T-helper 2 cell (primary cell): Measurements from ENCODE around the gene PDZK1IP1.
"Not testable (repeated sequence)": the region's sequence is repeated elsewhere in the genome, so short reads cannot be mapped to it uniquely, and the experiment has no call there.

Experiments
- DNase-seq, 5 experiments: peaks; one replicate each; pipeline versions ENCODE4 v3.0.0 to v3.0.0-alpha.2; 2012 to 2022

Gene PDZK1IP1

DNA sequence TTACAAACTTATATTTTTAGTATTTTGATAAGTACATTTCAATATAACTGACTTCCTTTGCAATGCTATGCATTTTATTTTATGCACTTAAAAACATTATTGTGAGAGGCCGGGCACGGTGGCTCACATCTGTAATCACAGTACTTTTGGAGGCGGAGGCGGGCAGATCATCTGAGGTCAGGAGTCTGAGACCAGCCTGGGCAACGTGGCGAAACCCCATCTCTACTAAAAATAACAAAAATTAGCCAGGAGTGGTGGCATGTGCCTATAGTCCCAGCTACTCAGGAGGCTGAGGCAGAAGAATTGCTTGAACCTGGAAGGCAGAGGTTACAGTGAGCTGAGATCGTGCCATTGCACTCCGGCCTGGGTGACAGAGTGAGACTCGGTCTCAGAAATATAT lies 6.1 kb upstream of the PDZK1IP1 start:
- not testable (repeated sequence) for DNase-seq

DNA sequence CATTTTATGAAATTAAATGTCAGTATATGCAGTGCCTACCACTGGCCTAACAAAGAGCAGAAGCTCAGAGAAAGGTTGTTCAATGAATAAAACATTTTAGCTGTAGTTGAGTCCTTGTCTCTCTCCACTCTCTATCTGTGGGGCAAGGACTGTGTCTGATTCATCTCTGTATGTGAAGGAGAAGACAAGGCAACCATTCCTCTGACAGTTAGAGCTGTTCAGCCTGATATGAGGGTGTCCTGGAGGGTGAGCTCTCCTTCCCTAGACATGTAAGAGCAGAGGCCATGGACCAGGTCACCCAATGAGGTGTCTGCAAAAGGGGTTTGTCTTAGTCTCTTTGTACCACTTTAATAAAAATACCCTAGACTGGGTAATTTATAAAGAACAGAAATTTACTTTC lies 4.5 kb upstream of the PDZK1IP1 start:
- DNase-seq = no peak

DNA sequence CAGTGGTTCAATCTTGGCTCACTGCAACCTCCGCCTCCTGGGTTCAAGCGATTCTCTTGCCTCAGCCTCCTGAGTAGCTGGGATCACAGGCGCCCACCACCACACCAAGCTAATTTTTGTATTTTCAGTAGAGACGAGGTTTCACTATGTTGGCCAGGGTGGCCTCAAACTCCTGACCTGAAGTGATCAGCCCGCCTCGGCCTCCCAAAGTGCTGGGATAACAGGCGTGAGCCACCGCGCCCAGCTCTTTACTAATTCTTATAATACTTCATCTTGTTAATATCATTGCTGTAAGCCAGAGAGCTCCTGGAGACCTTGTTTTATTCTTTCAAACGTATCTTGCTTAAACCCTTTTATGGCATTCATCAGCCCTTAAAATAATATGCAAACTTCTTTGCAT lies 3.7 kb upstream of the PDZK1IP1 start:
- DNase-seq = not testable (repeated sequence)

DNA sequence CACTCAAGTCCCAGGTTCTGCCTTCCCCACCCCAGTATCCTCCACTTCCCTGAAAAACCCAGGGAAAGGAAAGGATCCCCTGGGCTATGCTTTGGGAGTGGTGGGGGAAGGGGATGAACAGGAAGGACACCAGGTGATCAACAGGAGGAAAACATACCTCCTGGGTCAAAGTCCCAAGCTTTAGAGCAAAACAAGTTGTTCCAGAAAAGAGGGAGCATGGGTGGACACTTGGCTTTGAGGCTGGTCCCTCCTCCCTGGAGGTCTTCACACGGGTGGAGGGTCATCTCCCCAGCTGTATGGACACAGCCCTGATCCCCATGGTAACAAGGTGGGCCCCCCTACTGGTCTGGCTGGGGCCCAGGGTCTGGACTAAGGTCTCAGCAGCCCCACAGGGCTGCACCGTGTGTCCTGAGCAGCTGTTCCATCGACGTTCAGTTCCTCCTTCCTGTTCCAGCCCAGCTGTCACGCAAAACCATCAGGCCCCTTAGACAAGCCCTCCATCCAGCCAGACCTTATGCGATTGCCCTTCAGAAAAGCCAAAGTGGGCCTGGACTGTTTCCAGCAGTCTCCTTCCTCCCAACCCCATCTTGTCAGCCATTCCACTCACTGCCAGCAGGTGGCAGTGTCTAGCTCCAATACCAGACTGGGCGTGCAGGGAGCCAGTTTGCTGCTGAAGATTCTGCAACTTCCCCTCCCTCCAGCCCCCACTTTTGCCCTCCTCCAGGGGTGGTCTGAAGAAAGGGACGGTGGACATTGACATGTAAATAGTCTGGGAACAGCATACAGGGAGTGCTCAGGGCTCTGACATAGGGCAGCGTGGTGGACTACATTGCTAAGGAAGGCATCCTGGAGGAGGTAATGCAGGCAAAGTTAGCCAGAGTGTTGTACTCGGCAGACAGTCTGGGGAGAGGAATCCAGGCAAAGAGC lies 2.9 kb upstream of the PDZK1IP1 start:
- DNase-seq = peak in 4 of 5 experiments; percentile 33 to 61 (median 51)

DNA sequence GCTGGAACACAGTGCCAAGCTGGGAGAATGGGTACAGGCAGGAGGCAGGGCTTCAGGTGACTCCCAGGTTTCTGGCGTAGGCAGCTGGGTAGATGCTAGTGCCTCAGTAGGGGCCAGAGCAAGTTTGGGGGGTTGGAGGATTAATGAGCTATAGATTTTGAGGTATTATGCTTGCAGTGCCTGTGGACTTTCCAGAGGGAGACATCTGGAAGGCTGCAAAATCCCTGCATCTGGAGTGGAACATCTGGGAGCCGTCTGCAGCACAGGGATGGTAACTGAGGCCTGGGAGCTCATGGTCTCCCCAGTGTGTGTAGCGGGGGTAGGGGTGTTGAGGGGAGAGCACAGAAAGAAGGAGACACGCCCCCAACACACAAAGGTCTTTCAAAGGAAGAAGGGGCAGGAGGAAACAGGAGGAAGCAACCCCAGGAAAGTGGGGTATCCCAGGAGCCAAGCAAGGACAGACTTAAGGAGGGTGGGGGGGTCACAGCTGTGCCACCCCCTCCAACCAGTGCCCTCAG lies 2.2 kb upstream of the PDZK1IP1 start:
- DNase-seq = no peak

DNA sequence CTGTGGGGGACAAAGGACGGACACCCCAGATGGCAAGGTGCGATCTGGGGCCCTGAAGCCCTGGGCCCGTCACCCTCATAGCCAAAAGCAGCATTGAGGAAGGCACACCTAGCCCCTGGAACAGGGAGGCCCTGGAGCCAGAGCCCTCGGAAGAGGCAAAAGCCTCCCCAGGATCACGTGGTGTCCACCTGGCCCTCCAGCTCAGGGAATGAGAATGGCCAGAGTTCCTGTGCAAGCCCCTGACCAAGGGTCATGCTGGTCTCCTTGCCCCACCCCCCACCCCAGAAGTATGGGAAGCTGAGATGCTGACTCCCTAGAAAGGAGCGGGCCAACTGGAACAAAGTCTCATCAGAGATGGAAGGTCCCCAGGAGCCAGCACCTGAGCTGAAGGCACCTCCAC lies 1.0 kb upstream of the PDZK1IP1 start:
- DNase-seq = no peak

DNA sequence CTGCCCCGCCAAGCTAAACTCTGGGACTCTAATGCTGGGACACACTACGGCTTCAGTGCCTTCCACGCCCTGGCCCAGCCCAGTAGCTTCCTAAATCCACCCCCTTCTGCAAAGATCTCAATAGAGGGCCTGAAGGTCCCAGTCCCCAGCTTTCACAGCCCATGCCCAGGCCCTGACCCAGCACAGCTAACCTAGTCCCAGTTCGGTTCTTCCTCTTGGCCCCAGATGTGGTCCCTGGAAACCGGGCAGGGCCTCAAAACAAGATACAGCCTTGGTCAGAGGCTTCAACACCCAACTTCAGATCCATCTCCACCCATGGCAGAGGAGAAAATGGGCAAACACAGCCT lies 646 bp upstream of the PDZK1IP1 start:
- no peak for DNase-seq

DNA sequence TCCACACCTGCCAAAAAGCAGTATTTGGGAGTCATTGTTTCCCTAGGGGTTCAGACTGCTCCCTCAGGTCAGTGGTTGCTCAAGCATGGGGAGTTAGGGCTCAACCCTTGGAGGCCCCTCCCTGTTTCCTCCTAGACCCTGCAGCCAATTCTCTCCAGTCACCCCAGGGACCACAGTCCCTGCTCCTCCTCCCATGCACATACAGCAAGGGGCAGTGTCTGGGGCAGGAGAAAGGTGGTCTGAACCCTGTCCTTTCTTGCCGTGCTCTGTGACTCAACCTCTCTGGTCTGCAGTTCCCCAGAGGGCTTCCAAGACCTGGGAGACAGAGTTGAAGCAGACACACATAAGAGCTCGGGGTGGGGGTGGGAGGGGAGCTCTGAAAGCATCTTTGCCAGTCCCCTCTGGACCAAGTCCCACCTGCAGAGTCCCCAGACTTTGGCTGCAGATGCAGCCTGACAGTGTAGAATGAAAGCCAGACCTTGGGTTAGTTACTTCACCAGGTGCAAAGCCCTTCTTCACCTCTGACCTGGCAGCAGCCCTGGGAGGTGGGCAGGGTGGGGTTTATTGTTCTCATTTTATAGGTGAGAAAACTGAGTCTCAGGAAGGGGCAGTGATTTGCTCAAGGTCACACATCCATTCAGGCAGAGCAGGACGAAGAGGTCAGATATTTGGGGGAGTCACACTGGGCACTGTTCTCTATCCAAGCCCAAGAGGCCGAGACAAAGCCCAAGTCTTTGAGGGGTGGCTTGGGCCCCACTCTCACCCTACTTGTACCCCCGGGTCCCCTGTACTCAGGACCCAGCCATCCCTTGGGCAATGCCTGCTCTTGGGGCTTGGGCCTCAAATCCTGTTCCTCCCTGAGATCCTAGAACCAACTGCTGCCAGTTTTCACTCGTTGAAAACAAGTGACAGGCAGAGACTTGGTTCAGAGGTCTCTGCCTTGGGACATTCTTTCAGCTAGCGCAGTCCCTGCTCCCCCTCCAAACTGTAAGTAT lies 748 bp downstream of the PDZK1IP1 start:
- DNase-seq = no peak

DNA sequence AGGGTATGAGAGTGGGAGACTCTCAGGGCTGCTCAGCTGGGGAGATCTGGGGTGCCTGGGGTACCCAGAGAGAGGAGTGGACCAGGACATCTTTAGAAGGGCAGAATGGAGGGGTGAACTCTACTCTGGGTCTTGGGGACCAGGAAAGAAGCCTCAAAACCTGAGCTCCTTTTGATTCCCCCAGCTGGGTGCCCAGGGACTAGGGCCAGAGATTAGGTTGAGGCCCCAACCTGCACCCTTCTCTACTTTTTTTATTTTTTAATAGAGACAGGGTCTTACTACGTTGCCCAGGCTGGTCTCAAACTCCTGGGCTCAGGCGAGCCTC lies 1.9 kb downstream of the PDZK1IP1 start:
- DNase-seq = no peak

DNA sequence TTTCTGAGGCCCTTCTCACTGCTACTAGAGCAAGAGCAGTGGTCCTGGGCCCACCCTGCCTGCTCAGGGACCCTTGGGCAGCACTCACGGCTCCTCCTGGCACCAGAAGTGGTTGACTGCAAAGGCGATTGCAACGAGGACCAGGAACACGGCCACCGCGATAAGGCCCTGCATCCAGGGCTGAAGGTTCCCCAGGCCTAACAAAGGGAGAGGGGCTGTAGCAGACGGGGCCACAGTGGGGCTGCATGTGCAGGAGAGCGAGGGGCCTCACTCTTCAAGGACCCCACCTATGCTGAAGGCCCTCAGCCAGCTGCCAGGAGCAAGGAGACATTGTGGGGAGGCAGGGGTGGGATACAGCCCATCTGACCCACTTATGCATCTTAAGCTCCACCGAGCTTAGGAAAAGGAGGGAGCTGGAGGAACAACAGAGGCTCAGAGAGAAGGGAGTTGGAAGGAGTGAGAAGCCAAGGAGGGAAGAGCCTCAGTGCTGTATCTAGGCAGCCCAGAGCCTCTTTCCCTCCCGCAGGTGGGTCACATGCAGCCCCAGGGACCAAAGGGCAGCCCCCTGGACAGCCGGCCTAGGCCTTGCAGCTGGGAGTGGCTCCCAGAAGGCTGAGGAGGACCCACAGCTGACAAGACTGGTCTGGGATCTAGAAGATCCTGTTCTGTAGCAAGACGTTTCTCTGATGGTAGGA lies 2.5 kb downstream of the PDZK1IP1 start:
- no peak for DNase-seq

DNA sequence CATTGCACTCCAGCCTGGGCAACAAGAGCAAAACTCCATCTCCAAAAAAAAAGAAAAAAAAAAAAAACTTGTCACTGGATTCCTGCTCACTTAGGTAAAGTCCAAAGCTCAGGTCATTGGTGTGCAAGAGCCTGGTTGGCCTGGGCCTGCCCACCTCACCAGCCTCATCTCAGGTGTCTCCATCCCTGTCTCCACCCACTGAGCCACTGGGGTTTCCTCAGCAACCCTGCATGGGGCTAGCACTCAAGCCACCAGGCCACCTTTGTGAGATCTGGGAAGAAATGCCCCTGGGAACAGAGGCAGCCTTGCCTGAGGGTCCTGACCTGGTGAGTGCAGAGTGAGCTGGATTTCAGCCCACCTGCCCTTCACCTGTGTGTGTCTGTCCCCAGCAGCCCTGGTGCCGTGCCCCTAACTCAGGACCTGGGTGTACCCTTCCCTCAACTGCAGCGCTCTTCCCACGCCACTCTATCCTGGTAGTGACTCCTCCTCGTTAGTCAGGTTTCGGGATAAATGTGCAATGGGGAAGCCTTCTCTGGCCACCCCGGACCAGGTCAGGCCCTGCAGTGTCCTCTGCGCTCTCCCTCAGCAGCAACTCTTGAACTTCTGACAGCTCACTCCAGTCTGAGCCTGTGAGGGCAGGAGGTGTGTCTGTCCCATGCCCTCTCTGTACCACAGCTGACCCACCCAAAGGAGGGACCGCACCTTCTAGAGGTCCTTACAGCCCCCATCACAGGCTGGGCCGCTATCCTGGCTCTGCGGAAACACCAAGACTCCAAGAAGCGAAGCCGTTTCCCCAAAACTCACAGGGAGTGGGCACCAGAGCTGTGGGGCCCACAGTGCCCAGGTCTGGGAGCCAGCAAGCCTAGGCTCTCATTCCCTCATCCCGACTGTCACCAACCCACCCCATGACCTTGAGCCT lies 3.3 kb downstream of the PDZK1IP1 start:
- DNase-seq = no peak

DNA sequence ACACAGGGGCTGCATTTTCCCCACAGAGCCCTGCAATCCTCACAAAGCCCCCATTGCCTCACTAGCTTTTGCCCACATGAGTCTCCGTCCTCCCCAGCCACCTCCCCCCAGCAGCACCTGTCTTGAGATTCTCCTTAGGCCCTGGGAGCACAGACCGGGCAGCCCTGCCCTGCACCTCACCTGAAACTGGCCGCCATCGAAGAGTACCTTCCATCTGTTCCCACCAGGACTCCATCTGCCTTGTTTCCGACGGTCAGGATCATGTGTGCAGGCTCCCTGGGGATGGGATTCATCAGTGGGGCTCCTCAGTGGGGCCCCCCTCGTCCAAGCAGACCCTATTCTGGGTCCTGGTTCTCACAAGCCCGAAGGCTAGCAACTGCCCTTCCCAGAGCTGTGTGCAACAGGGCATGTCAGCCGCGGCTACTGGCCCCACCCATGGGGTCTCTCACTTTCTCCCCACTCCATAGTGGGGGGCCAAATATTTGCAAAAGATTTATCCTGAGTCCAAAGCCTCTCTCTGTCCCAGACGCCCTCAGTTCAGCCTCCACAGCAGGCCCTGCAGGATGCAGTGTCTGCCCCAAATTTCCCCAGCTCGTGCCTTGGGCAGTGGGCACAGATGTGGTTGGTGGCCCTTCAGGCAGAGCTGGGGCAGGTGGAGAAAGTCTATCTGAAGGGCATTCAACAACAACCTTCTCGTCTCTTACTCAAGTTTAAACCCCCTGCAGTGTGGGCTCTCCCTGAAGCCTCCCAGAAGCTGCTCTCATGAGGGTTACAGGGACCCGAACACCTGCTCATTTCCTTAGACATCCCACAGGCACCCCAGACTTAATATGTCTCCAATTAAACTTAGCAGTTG lies 4.8 kb downstream of the PDZK1IP1 start:
- no peak for DNase-seq

DNA sequence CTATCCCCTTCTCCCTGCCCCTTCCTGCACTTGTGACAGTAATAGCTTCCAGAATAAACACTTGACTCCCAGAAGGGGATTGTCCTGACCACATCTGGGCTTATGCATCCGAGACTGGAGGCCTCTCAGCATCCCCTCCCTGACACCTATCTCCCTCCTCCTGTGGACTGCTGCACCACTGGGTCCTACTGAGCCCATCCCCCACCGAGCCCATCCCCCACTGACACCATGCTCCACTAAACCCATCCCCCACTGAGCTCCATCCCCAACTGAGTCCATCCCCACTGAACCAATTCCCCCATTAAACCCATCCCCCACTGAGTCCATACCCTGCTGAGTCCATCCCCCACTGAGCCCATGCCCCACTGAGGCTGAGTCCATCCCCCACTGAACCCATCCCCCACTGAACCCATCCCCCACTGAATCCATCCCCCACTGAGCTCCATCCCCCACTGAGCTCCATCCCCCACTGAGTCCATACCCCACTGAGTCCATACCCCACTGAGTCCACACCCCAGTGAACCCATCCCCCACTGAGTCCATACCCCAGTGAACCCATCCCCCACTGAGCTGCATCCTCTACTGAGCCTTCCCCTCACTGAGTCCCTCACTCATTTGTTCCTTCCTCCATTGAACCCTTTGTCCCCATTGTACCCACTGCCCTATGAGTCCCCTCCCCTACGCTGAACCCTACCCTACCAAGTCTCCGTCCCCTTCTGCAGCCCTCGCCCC lies 5.6 kb downstream of the PDZK1IP1 start:
- DNase-seq = peak in 1 of 5 experiments; percentile 42

DNA sequence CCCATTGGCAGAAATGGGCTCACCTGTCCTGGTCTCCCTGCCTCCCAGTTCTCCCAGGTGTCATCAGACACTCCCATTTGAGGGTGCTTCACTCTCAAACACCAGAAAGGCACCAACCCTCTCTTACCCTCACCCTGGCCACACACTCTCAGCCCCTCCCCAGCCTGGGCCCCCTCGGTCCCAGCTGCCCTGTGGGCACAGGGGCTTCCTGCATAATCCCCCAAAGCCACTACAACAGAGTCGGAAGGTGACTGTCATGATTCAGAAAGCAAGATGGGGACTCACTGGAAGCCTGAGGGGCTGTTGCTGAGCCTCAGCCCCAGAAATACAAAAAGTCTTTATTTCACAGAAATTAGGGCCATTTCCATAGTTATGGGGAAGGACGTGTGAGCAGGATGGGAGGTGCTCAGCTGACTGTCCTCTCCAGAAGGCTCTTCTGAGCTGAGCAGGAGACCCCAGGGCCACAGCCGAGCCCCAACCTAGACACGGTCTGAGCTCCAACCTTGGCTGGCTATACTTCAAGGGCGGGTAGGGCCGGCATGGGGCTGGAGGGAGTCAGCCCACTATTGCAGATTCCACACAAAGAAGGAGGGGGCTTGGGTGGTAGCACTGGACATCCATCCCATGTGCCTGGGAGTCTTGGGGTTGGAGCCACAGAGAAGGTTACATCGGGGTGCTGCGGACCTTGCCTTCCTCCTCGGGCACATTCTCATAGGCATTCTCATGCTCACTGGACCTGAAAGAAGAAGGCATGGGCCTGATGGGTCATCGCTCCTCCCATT lies 6.3 kb downstream of the PDZK1IP1 start:
- no peak for DNase-seq

DNA sequence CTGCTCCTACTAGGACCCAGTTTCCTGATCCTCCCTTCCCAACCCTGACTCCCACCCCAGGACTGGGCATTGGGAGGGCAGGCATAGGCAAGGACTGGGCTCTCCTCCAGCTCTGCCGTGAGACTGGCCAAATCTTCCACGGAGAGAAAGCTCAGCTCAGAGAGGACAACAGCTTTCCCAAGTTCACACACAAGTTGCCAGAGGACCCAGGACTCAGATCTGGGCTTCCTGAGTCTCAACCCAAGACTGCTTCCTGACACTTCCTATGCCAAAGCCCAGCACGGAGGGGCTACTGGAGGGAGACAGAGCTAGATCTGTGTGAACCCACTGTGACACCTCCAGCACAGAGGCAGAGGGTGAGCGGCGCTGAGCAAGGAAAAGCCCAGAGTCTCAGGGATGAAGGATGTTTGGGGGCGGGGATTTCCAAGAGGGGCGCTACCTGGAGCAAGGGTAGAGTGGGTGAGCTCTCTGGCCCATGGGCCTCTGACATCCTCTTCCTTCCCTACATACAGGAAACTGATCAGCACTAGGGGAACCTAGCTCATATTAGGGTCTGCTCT lies 7.1 kb downstream of the PDZK1IP1 start:
- DNase-seq = no peak

DNA sequence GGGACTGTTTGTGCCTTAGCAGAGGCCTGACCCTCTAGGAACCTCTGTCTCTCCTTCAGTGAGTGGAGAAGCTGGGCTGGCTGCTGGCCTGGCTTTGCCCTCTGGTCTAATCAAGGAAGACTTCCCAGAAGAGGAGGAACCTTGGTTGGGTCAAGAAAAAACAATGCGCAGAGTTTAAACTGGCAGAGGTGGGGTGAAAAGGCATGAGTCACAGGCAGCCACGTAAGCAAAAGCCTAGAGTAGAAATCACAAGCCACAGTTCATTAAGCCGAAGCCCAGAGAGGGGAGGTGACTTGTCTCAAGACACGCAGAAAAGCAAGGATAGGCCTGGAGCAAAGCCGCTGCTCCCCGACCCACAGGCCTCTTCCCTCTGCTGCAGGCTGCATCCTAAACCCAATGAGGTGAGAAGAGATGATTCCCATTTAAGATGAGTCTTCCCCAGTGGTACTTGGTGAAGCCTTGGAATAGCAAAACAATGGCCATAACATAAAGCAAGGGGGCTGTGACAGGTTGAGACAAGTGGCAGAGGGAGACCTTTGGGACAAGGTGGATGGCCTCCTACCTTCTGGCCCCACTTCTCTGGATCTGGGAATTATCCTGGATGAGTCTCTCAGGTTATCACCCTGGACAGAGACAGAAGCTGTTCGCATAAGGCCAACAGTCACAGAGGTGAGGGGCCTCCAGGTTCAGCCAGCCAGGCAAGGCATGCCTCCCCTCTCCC lies 7.7 kb downstream of the PDZK1IP1 start:
- DNase-seq = no peak

DNA sequence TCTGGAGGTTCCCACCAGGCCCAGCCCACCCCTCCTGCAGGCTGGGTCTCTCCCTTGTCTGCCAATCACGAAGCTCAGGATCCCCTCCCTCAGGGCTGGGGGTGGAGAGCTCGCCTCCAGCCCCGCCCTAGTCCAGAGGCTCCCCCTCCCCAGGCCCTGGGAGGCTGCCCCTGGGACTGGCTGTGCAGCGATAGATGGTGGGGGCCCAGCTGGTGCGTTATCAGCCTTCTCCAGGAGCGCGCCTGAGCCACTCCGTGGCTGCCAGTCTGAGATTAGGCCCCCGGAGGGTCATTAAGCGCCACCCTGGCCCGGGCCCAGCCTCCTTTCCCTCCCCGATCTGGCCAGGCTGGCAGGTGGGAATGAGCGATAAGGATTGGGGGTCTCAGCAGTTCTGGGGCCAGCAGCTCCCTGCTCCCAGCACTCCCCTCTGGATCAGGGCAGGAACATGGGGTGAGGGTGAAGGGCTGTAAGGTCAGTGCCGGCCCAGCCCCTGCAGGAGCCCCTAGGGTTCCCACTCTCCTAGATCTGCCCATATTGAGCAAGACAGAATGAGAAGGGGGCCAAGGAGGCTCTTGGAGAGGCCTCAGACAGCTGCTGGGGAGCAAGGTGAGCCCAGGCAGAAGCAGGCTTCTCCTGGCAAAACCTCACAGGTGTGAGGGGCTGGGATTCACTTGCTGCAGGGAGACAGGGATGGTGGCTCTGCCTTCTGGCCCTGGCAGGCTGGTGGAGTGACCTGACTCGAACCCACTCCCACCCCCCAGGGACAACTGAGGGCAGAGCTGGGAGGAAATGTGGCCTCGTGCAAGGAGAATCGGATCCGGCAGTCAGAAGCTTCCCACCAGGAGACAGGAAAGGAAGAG lies 8.5 kb downstream of the PDZK1IP1 start:
- no peak for DNase-seq
